BE2C (cell line): ENCODE measurements around the gene ZNF276.
"Not testable (repeated sequence)": the region's sequence is repeated elsewhere in the genome, so short reads cannot be mapped to it uniquely, and the experiment has no call there.

ENCODE experiments used
- DNase-seq: peaks from one replicate; pipeline ENCODE4 v3.0.0-alpha.2; 2020
- H3K27me3 ChIP-seq: fragments of 250-450 bp; sonication (Bioruptor Pico); 2 replicates; pipeline ENCODE4 v1.5.1; 2020; ENCODE audit warnings: mild to moderate bottlenecking
- H3K36me3 ChIP-seq: fragments of 250-450 bp; sonication (Bioruptor Pico); 2 replicates; pipeline ENCODE4 v1.5.1; 2020; ENCODE audit warnings: mild to moderate bottlenecking
- H3K4me1 ChIP-seq: fragments of 250-450 bp; sonication (Bioruptor Pico); 2 replicates; pipeline ENCODE4 v1.5.1; 2020
- H3K4me3 ChIP-seq: 2 replicates; pipeline ENCODE4 v1.5.1; 2011; ENCODE audit warnings: low read depth, low read length
- H3K9me3 ChIP-seq: fragments of 250-450 bp; sonication (Bioruptor Pico); 2 replicates; pipeline ENCODE4 v1.5.1; 2020
- TF ChIP-seq, protein P1 (sequence below): IDR thresholded peaks from 2 replicates; pipeline ENCODE4 v1.5.1; 2012; ENCODE audit warnings: mild to moderate bottlenecking, low read depth, low read length

ZNF276 gene

DNA sequence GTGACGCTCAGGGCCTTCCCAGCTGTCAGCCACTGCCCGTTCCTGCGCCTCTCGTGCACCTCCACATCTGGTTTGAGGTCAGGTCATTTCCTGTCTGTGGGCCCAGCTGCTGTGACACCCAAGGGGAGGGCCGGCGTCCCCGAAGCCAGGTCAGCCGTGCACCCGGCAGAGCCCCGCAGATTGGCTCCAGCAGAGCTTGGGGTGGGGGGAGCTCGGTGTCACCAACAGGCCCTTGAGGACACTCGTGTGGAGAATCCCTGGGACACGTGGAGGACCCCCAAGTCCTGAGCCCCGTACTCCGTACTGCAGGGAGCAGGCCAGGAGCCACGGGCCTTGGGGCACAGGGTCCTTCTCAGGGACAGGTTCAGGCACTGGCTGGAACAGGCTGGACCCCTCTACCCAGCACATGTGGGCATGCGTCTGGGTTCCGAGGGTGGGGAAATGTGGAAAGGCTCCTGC, 24.6 kb upstream of the ZNF276 start:
- TF ChIP-seq, protein P1, sequence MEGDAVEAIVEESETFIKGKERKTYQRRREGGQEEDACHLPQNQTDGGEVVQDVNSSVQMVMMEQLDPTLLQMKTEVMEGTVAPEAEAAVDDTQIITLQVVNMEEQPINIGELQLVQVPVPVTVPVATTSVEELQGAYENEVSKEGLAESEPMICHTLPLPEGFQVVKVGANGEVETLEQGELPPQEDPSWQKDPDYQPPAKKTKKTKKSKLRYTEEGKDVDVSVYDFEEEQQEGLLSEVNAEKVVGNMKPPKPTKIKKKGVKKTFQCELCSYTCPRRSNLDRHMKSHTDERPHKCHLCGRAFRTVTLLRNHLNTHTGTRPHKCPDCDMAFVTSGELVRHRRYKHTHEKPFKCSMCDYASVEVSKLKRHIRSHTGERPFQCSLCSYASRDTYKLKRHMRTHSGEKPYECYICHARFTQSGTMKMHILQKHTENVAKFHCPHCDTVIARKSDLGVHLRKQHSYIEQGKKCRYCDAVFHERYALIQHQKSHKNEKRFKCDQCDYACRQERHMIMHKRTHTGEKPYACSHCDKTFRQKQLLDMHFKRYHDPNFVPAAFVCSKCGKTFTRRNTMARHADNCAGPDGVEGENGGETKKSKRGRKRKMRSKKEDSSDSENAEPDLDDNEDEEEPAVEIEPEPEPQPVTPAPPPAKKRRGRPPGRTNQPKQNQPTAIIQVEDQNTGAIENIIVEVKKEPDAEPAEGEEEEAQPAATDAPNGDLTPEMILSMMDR, result no peak
- H3K27me3 ChIP-seq, result no peaks in the 10 kb centered on the region
- H3K36me3 ChIP-seq, result peaks cover 32% of the 10 kb centered on the region
- peak; percentile 18 for DNase-seq
- H3K9me3 ChIP-seq, result no peaks in the 10 kb centered on the region
- H3K4me3 ChIP-seq, result no peak overlapping the region
- peaks cover 23% of the 10 kb centered on the region for H3K4me1 ChIP-seq

DNA sequence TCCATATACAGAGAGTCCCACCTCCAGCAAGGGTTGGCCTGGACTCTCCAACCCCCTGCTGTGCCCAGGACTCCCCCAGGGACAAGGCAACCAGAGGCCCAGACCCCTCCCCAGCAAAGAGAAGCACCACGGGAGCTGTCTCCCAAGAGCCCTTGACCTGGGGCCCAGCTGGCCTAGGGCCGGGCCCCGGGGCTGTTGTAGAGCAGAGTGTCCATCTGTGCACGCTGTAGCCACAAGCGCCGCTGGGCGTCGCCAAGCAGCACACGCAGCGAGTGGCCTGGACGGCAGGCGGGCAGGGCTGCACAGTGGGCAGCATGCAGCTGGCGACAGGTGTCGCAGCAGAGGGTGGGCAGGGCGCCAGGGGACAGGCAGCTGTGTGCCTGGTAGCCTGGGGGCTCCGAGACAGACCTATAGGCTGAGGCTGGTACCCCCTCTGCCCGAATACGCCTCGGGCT, 24.1 kb upstream of the ZNF276 start:
- H3K4me1 ChIP-seq, result peaks cover 23% of the 10 kb centered on the region
- no peaks in the 10 kb centered on the region for H3K9me3 ChIP-seq
- H3K36me3 ChIP-seq, result peaks cover 31% of the 10 kb centered on the region
- TF ChIP-seq, protein P1, result peak; percentile 26
- peak; percentile 88 for DNase-seq
- H3K27me3 ChIP-seq, result no peaks in the 10 kb centered on the region
- H3K4me3 ChIP-seq, result no peak overlapping the region

DNA sequence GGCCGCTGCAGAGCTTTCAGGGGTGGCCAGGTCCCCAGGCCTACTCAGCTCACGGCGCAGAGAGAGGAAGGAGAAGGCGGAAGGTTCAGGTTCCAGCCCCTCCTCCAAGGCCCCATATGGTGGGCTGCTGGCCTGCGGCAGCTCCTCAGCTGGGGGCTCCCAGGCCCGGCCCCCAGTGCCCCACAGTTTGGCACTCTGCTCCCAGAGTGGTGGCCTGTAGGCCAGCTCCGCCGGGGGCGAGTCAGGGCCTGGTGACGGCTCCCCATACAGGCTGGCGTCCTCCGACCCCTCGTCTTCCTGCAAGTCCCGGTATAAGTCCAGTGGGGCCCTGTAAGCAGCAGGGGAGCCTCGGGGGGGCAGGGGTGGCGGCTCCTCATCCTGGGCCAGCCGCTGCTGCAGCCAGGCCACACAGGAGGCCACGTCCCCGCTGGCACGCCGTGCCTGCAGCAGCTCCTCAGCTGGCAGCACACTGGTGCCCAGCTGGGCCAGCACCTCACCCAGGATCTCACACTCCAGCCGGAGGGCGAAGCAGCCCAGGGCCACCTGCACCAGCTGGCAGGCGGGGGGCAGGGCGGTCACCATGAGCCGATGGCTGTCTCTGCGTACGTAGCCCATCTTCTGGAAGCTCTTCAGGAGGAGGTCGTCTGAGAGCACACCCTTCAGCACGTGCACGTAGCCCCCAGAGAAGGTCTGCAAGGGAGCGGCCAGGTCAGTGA, 23.6 kb upstream of the ZNF276 start:
- Histone ChIP-seq H3K36me3 (peaks cover 31% of the 10 kb centered on the region), H3K4me3 (no peak overlapping the region), H3K9me3 (no peaks in the 10 kb centered on the region), H3K27me3 (no peaks in the 10 kb centered on the region), H3K4me1 (peaks cover 23% of the 10 kb centered on the region)
- peak; percentile 34 for DNase-seq
- TF ChIP-seq, protein P1, result no peak

DNA sequence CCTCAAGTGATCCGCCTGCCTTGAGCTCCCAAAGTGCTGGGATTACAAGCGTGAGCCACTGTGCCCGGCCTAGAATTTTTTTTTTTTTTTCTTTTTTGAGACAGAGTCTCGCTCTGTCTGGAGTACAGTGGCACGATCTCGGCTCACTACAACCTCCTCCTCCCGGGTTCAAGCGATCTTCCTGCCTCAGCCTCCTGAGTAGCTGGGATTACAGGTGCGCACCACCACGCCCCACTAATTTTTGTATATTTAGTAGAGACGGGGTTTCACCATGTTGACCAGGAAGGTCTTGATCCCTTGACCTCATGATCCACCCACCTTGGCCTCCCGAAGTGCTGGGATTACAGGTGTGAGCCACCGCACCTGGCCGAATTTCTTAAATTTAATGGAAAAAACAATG, 22.6 kb upstream of the ZNF276 start:
- H3K4me1 ChIP-seq, result peaks cover 23% of the 10 kb centered on the region
- H3K36me3 ChIP-seq, result peaks cover 24% of the 10 kb centered on the region
- H3K27me3 ChIP-seq, H3K9me3 ChIP-seq, H3K4me3 ChIP-seq, DNase-seq: not testable (repeated sequence)

DNA sequence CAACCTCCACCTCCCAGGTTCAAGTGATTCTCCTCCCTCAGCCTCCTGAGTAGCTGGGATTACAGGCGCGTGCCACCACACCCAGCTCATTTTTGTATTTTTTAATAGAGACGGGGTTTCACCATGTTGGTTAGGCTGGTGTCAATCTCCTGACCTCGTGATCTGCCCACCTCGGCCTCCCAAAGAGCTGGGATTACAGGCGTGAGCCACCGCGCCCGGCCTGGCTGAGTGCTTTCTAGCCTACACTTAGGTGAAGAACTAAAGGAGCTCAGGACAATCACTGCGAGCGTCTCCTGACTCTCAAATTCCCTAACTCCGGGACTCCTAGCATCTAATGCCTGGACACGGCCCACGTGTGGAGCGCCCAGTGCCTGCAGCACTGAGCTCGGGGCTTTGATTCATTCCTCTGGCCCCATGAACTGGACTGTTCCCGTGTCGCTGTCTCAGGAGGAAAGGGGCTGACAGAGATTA, 21.7 kb upstream of the ZNF276 start:
- Histone ChIP-seq H3K36me3 (peaks cover 19% of the 10 kb centered on the region), H3K4me3 (peak overlapping the region; percentile 26), H3K4me1 (peaks cover 23% of the 10 kb centered on the region)
- DNase-seq, H3K27me3 ChIP-seq, H3K9me3 ChIP-seq: not testable (repeated sequence)

DNA sequence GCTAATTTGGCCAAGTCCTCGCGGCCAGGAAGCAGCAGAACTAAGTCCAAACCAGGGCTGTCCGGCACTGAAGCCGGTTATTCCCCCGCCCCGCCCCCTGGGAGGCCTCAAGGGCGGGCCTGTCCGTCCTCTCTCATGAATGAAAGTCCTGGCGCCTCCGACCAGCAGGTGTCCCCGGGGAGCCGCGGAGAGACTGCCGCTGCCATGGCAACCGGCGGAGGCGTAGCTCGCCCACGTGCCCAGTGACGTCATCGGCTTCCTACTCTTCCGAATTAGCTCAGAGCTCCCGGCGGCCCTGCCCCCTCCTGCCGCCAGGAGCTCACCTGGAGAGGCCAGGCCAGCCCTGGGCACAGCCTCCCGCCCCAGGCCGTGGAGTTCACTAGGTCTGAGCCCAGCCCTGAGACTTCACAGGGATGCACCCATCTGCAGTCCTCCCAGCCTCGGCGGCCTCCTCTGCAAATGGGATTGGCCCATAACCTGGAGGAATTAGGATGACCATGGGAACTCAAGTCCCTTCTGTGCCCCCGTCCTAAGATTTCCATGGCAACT, 21.2 kb upstream of the ZNF276 start:
- H3K4me3 ChIP-seq, result peak overlapping the region; percentile 66
- H3K4me1 ChIP-seq, result peaks cover 23% of the 10 kb centered on the region
- H3K27me3 ChIP-seq, result no peaks in the 10 kb centered on the region
- H3K9me3 ChIP-seq, result no peaks in the 10 kb centered on the region
- TF ChIP-seq, protein P1, result peak; percentile 54
- H3K36me3 ChIP-seq, result peaks cover 19% of the 10 kb centered on the region
- peak; percentile 99 for DNase-seq

DNA sequence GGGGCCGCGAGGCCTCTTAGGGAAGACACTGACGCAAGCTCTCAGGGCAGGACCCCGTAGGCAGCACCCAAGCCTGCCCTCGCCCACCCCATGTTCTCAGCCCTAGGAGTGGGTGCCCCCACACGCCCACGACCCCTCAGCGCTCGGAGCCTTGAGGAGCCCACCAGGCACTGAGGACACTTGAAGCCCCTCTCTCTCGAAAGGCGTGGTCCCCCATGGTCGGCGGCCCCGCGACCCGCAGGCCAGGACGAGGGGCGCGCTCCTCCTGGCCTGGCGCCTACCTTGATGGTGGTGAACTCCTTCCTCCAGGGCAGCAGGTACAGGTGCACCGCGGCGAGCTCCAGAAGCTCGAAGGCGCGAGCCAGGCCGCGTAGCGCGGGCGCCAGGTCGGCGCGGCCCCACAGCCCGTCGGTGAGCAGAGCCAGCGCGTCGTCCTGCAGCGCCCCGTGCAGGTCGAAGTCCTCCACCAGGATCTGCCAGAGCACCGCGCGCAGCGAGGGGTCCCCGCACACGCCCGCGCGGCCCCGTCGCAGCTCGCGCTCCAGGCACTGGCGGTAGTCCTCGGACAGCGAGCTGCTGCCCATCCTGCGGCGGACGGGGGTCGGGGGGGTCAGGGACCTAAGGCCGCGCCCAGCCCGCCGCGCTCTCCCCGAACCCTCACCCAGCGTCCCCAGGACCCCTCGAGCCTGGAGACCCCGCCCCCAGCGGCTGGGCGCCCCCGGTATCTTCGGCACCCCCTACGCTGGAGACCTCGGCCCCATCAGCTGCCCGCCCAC, 20.5 kb upstream of the ZNF276 start:
- peak; percentile 77 for DNase-seq
- H3K36me3 ChIP-seq, result peaks cover 13% of the 10 kb centered on the region
- TF ChIP-seq, protein P1, result peak; percentile 32; the same call in 1 of the 2 replicates
- H3K4me1 ChIP-seq, result peaks cover 23% of the 10 kb centered on the region
- H3K27me3 ChIP-seq, result no peaks in the 10 kb centered on the region
- H3K9me3 ChIP-seq, result no peaks in the 10 kb centered on the region
- H3K4me3 ChIP-seq, result peak overlapping the region; percentile 66
